ENCODE results near the gene COL19A1.

Gene COL19A1

DNA sequence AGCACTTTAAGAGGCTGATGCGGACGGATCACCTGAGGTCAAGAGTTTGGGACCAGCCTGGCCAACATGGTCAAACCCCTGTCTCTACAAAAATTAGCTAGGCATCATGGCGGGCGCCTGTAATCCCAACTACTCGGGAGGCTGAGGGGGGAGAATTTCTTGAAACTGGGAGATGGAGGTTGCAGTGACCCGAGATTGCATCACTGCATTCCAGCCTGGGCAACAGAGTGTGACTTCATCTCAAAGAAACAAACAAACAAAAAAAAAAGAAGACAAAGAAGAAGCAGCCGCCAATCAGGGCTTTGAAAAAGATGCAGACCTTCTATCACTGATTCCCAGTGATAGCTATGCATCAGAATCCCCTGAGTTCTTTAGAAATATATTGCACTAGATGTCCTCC, 379.8 kb downstream of the COL19A1 start:
- Histone ChIP-seq H3K4me1 (ENCODE audit: insufficient read depth, low read length, poor library complexity, severe bottlenecking) (no peaks in the 10 kb centered on the region), H3K9me2 (replicated peaks; ENCODE audit: low read depth, low read length) (no peaks in the 10 kb centered on the region), H3K4me2 (ENCODE audit: low read depth, low read length, poor library complexity, severe bottlenecking) (no peak overlapping the region), H3K9ac (ENCODE audit: low read depth, low read length, poor library complexity, severe bottlenecking) (no peak overlapping the region), H3K4me3 (ENCODE audit: low read length, poor library complexity, severe bottlenecking) (no peak overlapping the region), H3F3A (ENCODE audit: low read depth) (no peaks in the 10 kb centered on the region), H3K79me2 (ENCODE audit: insufficient read depth, low read length) (no peaks in the 10 kb centered on the region), H2AFZ (ENCODE audit: low read length) (no peak overlapping the region), H3K9me3 (ENCODE audit: insufficient read depth, low read depth, low read length) (no peaks in the 10 kb centered on the region), H3K36me3 (ENCODE audit: insufficient read depth, low read length) (no peaks in the 10 kb centered on the region), H3K27me3 (ENCODE audit: insufficient read depth, low read length, poor library complexity, severe bottlenecking) (no peaks in the 10 kb centered on the region), H4K20me1 (ENCODE audit: insufficient read depth, low read length, poor library complexity, severe bottlenecking) (no peaks in the 10 kb centered on the region)
- TF ChIP-seq CTCF (conservative IDR thresholded peaks at IDR 0.05; ENCODE audit: low read length) (no peak), EZH2phosphoT487 (IDR thresholded peaks at IDR 0.05; ENCODE audit: borderline replicate concordance) (no peak)

DNA sequence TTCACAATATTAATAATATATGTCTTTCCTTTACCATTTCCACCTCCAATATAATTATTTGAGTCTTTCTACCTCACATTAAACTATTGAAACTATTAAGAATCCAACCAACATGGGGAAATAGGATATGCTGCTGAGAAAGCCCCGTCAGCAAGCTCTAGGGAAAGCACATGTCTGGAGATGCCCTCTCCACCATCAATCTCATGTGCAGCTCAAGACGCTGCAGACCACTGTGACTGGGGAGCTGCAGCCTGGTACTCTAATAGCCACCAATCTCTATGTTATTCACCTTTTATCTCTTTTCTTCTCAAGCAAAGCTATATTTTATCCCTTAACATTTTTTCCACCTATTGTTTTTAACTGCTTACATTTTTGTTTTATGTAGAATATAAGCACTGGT, 386.2 kb downstream of the COL19A1 start:
- no peaks in the 10 kb centered on the region for H3F3A ChIP-seq (ENCODE audit: low read depth)
- no peak overlapping the region for H3K9ac ChIP-seq (ENCODE audit: low read depth, low read length, poor library complexity, severe bottlenecking)
- H3K4me1 ChIP-seq (ENCODE audit: insufficient read depth, low read length, poor library complexity, severe bottlenecking): no peaks in the 10 kb centered on the region
- TF ChIP-seq EZH2phosphoT487 (IDR thresholded peaks at IDR 0.05; ENCODE audit: borderline replicate concordance) (no peak), CTCF (conservative IDR thresholded peaks at IDR 0.05; ENCODE audit: low read length) (no peak)
- H3K9me2 ChIP-seq (replicated peaks; ENCODE audit: low read depth, low read length): no peaks in the 10 kb centered on the region
- H3K9me3 ChIP-seq (ENCODE audit: insufficient read depth, low read depth, low read length): no peaks in the 10 kb centered on the region
- H3K4me2 ChIP-seq (ENCODE audit: low read depth, low read length, poor library complexity, severe bottlenecking): no peak overlapping the region
- no peak overlapping the region for H3K4me3 ChIP-seq (ENCODE audit: low read length, poor library complexity, severe bottlenecking)
- no peaks in the 10 kb centered on the region for H4K20me1 ChIP-seq (ENCODE audit: insufficient read depth, low read length, poor library complexity, severe bottlenecking)
- H2AFZ ChIP-seq (ENCODE audit: low read length): no peak overlapping the region
- H3K27me3 ChIP-seq (ENCODE audit: insufficient read depth, low read length, poor library complexity, severe bottlenecking): no peaks in the 10 kb centered on the region
- H3K79me2 ChIP-seq (ENCODE audit: insufficient read depth, low read length): no peaks in the 10 kb centered on the region
- H3K36me3 ChIP-seq (ENCODE audit: insufficient read depth, low read length): no peaks in the 10 kb centered on the region

DNA sequence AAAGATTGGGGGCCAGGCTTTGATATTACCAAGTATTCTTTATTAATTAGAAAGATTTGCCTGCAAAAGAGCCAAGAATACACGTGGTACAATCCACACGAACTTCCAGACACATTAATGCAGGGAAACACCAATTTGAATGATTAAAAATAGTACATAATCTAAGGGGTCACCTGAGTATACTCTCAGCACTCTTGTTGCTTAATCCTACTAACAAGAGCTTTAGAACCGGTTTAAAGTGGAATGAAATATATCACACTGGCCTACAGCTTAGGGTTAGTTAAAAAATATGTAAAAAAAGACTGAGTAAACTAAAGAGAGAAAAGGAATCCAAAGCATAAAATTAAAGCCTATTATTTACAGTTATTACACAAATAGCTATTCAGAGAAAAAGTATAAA, 387.6 kb downstream of the COL19A1 start:
- Histone ChIP-seq H3K4me3 (ENCODE audit: low read length, poor library complexity, severe bottlenecking) (no peak overlapping the region), H2AFZ (ENCODE audit: low read length) (no peak overlapping the region), H3K36me3 (ENCODE audit: insufficient read depth, low read length) (no peaks in the 10 kb centered on the region), H3K4me1 (ENCODE audit: insufficient read depth, low read length, poor library complexity, severe bottlenecking) (no peaks in the 10 kb centered on the region), H3K79me2 (ENCODE audit: insufficient read depth, low read length) (no peaks in the 10 kb centered on the region), H3K9me2 (replicated peaks; ENCODE audit: low read depth, low read length) (no peaks in the 10 kb centered on the region), H4K20me1 (ENCODE audit: insufficient read depth, low read length, poor library complexity, severe bottlenecking) (no peaks in the 10 kb centered on the region), H3F3A (ENCODE audit: low read depth) (no peaks in the 10 kb centered on the region), H3K27me3 (ENCODE audit: insufficient read depth, low read length, poor library complexity, severe bottlenecking) (no peaks in the 10 kb centered on the region), H3K4me2 (ENCODE audit: low read depth, low read length, poor library complexity, severe bottlenecking) (no peak overlapping the region), H3K9me3 (ENCODE audit: insufficient read depth, low read depth, low read length) (no peaks in the 10 kb centered on the region), H3K9ac (ENCODE audit: low read depth, low read length, poor library complexity, severe bottlenecking) (no peak overlapping the region)
- TF ChIP-seq EZH2phosphoT487 (IDR thresholded peaks at IDR 0.05; ENCODE audit: borderline replicate concordance): no peak
- no peak for TF ChIP-seq CTCF (conservative IDR thresholded peaks at IDR 0.05; ENCODE audit: low read length)

Data from Loucy (cell line).